Esophagus mucosa (tissue), 1 donor: ENCODE data around the gene RALB. TPM values are rescaled to one million over a fixed set of nuclear protein-coding genes. Genes with fewer than 3 reads are reported as not detected.
"Not testable (repeated sequence)": the region's sequence is repeated elsewhere in the genome, so short reads cannot be mapped to it uniquely, and the experiment has no call there.

Experiments used
- ATAC-seq: fragments of 200-7000 bp; cut with Tn5 transposase; one replicate; pipeline ENCODE4 v1.9.1; 2020
- total RNA-seq: library from RNA; stranded (reverse); gene quantifications from one replicate; pipeline ENCODE4 v1.2.4, GENCODE V29; 2023
- donor health status: DM: yes; HTN: yes; CAD: no.

The RALB gene
- total RNA-seq, 1 donor from 2014 or later, result 81.2 TPM

DNA sequence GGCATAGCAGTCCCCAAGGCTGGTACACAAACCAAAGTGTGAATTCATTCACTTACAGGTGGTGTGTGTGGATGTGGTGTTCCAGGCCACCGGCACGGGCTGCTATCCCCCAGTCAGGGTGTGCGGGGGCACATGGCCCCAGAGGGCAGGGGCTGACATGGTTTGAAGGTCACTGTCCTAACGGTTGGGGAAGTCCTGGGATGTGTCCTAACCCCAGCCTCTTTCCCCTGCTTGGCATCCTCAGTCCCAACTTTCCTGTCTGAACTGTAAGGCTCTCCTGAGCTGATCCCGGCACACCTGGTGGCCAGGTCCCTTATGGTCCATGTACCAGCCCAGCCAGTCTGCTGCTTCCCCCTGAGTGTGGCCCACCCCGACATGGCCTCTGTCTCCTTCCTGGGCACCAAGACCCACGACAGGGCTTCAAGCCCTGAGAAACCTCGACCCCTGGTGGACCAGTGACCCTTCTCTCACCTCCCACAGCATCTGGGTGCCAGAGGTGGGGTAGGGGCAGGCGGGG lies 27.0 kb upstream of the RALB start:
- ATAC-seq, result no peak

DNA sequence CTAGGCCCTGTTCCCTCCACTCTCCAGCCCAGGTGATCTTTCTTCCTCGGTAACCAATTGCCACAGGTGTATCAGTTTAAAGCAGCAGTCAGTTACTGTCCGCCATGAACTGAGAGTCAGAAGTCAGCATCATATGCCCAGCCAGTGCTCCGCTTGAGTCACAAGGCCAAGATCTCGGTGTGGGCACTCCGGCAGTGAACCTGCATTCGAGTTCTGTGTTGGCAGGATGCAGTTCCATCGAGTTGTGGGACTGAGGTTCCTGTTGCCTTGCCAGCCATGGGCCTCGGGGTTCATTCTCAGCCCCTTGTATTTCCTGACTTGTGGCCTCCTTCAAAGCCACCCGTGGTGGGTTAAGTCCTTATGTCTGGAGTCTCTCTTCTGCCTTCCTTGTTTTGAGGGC lies 26.3 kb upstream of the RALB start:
- ATAC-seq, result no peak

DNA sequence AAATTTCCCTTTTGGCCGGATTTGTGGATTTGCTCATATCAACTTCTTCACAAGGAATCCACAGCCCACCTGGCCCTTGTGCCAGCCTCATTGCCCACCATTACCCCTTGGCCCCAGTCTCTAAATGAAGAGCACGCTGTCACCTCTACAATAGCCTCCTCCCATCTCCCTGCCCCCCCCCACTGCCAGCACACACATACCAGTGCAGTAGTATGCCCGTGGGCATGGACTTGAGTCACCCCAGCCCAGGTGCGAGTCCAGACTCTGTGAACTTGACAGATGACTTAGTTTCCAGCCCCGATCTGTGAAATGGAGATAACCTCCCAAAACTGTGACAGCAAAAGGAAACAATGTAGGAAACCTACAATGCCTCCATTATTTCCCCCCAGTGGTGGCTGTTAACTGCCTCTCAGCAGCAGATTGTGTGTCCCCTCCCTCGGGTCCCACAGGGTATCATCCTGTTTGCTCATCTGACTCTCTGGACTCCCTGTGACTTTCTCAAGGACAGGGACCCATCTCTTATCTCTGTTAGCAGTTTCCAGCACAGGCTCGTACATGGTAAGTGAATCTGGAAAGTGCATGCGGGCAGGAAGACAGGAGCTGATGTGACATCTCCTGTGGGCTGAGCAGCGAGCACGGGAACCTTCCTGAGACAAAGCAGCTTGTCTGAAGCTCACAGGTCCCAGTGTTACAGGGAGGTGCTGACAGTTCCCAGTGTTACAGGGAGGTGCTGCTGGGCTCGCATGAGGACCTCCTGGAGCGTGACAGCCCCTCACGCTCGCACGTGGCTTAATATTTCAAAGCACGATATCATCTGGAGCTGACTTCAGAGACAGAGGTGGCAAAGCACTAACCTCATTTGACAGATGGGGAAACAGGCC lies 25.3 kb upstream of the RALB start:
- no peak for ATAC-seq

DNA sequence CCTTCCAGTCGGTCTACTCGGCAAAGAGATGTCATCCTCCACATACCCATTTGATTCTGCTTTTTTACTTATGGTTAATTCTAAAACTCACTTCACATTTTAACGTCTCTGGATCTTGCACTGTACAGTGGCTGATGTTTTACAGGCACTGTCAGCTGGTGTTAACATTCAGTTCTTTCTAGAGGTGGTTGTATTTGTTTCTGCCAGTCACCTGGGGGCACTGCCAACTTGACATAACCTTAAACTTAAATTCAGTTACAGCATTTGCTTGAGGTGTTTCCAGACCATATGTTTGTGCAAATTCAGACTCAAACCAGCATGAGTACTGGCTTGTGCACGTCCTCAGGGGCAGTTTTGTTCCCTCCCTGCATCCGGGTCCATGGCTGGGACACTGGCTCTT lies 24.1 kb upstream of the RALB start:
- no peak for ATAC-seq

DNA sequence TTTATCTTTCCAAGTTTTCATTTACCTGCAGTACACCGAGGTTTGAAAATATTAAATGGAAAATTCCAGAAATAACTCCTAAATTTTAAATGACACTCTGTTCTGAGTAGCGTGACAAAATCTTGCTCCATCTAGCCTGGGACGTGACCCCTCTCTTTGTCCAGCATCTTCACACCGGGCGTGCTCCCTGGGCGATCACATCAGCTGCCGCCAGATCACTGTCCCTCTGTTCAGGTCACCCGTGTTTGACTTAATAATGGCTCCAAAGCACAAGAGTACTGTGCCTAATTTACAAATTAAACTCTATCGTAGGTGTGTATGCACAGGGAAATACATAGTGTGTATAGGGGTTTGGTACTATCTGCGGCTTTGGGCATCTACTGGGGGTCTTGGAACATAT lies 23.3 kb upstream of the RALB start:
- no peak for ATAC-seq

DNA sequence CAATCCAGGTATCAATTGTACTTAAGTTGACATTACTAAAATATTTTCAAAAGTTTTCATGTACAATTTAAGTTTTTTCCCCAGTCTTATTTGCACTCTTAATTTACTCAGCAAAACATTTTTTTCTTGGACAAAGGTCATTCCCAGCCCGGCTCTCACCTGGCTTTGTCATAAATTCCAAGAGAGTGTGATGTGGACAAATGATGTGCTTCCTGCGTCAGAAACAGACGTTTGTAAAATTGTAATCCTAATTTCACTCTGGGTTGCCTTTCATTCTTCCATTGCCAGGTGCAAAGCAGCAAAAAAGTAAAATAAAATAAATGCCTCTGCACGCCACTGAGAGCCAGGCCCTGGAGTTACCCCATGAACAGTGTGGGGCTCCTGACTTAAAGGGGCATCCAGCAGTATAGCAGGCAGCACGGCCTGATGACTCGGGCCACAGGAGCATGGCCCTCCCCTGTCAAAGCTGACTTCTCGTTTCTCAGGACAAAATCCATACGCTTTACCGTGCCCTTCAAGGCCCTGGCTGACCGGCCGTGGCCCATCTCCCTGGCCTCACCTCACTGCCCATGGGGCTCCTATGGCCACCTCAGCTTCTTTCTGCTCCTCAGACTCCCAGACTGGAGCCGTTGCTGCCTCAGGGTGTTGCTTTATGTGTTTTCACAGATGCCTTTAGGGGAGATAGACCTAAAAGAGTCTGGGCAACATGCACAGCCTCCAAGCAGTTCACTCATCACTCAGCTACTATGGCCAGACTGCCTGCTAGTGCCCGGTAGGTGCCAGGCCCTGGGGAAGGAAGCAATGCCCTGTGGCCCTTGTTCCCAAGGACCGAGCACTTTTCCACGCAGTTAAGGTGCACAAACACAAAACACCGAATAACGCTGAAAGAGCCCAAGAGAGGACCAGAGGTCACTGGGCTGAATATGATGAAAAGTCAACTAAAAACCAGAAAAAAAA lies 21.9 kb upstream of the RALB start:
- ATAC-seq, result no peak

DNA sequence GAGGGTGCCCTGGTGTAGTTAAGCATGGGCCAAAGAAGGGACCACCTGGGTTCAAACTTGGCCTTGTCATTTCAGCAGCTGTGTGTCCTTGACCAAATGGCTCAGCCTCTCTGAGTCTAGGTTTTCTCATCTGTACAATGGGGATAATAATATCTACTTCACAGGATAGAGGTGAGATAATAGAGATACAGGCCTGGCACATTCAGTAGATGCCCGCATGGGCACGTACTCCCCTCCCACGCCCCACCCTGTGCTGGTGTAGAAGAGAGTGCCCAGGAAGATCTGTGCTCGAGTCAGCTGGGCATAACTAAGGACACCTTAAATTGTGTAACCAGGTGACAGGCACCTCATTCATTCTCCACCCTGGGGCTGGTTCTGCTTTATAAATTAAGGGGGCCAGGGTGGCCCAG lies 21.1 kb upstream of the RALB start:
- peak; percentile 80 for ATAC-seq

DNA sequence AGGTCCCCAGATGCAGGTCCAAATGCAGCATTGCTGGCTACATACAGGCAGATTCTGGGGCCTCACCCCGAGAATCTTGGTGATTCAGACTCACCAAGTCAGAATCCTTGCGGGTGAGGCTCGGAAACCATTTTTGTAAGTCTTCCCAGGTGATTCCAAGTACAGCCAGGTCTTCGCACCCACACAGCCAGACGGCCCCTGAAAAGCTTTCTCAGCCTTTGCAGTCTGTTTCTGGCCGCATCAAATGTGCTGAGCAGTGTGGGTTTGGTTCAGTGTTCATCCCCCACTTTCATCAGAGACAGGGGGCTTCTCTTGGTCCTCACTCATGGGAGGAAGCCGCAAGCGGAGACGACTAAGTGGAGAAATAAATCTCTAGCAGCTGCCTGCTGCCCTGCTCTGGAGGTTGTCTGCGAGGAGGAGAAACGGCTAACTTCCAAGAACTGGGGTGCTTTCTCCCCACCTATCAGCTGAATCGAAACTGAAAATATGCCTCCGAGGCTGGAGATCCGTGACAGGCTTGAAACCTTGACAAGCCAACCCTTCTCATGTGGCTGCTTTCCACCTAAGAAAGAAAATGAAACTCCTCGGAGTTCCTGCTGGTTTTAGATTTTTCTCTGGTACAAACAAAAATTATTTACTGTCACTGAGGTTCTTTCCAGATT lies 20.5 kb upstream of the RALB start:
- peak; percentile 48 for ATAC-seq

DNA sequence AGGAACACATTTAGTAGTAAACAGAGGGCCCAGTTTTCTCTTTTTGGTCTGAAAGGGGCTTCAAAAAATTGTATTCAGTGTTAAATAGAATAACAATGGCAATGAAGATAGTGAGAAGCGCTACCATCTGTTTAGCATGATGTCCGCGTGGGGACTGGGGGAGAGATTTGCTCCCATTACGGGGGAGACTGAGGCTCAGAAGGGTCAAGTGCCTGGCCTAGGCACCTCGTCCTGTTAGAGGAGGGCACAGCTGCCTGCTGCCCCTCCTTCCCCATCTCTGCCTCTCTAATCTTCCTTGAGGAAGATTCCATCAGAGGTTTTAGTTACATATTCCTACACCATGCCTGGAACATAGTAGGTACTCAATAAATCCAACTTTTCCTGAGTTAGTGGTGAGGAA lies 19.4 kb upstream of the RALB start:
- no peak for ATAC-seq

DNA sequence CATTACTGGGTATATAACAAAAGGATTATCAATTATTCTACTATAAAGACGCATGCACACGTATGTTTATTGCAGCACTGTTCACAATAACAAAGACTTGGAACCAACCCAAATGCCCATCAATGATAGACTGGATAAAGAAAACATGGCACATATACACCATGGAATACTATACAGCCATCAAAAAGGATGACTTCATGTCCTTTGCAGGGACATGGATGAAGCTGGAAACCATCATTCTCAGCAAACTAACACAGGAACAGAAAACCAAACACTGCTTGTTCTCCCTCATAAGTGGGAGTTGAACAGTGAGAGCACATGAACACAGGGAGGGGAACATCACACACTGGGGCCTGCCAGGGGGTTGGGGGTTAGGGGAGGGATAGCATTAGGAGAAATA lies 17.5 kb upstream of the RALB start:
- not testable (repeated sequence) for ATAC-seq

DNA sequence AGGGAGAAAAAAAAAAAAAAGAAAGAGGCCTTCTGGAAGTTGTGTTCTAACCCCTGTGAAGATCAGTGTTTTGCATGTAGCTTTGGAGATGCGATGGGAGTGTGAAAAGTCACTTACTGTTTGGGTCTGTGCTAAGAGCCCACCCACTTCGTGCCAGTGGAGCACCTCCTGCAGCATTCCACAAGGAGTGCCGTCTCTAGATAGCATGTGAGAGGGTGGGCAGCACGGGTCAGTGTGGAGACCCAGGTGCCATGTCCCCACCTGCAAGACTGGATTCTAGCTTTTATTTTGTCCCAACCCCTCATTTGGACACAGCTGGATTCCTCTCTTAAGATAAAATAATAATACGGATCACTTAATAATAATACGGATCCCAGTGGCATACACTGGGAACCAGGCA lies 17.0 kb upstream of the RALB start:
- no peak for ATAC-seq

DNA sequence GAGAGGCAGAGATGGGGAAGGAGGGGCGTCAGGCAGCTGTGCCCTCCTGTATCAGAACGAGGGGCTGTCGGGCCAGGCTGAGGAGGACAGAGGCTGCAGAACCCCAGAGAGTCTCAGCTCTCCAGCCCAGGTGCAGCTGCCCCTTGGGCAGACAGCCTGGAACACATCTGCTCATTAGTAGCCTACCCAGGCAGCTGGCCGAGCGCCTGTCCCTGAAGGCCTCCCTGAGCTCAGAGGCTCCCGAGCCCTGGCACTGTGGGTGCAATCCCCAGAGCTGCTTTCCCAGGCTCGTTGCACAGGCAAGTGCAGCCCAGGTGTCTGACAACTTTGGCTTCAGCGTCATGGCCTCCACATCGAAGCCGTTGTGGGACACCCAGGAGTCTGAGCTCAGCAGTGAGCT lies 16.3 kb upstream of the RALB start:
- ATAC-seq, result no peak

DNA sequence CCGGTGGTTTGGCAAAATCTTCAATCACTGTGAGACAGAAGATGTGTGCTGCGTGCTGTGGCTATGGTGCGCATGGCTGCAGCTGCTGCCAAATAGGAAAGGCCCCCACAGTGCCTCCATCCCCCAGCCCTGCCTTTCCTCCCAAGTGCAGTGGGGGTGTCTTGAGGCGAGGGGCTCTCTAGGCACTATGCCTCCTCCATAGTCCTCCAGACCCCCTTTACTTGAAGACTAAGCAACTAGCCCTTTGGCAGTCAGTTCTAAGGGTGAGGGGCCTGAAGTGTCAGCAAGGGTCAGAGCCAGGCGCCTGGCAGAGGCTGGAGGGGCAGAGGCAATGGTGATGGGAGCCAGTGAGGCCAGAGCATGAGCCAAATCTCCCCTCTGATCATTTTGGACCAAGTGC lies 15.9 kb upstream of the RALB start:
- ATAC-seq, result no peak

DNA sequence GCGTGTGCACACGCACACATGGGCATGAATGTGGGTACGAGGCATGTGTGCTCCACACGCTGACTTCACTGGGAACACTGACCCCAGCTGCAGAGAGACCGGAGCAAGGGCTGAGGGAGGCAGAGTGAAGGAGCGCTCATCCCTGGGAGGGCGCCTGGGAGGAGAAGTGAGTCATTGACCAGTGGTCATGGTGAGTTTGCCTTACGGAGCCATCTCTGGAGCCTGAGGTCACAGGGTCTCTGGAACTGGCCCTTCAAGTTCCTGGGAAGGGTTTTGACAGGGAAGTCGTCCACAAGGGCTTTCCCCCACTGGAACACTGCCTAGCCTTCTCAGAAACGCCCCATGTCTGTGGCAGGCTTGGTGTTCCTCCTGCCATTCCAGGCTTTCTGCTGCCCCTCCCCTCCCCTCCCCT lies 15.2 kb upstream of the RALB start:
- ATAC-seq, result peak; percentile 77

DNA sequence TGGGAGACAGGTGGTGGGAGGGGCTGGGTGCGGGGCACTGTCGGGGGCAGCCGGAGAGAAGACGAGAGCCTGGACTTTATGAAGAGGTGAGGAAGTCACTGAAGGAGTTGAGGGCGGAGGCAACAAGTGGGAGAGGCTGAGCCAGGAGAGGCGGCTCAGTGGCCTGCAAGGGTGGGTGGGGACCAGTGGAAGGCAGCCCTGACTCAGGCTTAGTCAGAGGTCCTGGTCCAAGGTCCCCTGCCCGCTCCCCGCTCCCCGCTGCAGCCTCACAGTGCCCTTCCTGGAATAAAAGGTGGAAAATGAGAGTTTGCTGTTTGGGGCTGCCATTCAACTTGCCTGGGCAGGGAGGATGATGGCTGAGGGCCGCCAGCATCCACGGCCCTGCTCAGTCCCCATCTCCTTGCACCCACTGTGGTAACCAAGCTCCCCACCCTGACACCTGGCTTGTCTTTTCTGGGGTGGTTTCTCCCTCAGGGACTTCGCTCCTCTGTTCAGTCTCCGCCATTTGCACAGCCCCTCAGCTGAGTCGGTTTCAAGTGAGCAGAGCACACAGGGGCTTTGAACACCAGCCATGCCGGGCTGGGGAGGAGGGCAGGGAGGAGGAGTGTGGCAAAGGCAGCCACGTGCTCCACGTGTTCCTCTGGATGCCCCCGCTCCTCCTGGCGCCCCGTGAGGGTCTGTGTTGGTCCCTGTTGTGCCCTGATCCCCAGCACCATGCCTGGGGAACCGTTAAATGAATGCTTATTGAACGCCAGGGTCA lies 13.7 kb upstream of the RALB start:
- ATAC-seq, result peak; percentile 92

DNA sequence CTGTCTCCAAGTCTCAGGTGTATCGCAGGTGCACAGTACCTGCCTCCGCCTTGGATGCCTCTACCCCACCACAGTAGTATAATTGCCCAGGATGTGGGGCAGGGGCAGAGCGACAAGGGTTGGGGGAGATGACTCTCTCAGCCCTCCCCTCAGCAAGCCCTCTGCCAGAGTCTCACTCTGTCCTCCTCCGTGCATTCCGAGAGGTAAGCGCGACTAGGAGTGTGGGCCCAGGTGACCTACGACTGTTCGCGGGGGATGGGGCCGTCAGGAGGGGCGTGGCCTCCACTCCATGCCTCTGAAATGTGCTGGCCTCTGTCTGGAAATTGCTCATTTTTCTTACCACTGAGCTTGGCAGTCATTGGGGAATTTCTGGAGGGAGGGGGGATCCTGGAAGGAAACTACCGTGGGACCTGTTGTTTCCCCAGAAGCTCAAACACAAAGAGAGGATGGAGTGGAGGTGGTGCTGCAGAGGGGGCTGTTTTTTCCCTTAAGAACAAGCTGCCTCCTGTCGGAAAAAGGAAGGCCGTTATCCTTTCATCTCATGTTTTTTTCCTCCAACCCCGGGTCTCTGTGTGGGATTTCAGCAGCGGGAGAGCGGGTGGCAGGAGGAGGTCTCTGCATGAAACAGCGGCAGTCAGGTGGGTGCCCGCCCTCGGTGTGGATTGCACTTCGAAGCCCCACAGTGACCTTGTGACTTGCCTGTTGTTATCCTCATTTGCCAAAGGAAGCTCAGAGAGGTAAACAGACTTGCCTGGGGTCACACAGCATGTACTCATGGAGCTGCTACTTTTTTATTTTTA lies 13.0 kb upstream of the RALB start:
- peak; percentile 37 for ATAC-seq

DNA sequence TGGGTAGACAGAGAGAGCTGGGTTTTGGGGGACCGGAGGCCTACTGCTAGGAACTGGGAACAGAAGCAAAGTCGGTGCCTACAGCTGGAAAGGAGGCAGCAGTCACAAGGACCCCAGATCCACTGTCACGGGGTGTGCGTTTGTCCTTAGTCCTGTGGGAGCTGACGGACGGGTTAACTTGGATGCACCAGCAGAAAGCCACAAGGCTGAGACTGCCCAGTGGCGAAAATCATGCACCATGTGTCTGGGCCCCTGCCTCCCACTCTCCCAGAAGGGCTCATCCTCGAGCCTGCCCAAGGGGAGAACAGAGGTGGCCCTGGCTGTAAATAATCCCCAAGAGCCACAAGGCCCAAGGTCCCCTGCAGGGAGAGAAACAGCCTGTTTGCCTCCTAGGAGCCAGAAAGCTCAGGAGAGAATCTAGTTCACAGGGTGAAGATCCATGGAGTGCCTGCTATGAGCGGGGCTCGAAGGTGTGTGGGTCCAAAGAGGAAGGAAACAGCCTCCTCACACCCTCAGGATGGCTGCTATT lies 11.7 kb upstream of the RALB start:
- no peak for ATAC-seq

DNA sequence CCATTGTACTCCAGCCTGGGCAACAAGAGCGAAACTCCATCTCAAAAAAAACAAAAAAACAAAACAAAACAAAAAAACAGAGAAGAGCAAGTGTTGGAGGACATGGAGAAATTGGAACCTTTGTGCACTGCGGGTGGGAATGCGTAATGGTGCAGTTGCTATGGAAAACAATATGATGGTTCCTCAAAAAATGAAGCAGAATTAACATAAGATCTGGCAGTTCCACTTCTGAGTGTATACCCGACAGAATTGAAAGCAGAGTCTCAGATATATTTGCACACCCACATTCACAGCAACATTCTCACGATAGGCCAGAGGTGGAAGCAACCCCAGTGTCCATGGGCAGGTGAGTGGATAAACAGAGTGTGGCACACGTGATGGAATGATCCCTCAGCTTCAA lies 11.0 kb upstream of the RALB start:
- ATAC-seq, result no peak

DNA sequence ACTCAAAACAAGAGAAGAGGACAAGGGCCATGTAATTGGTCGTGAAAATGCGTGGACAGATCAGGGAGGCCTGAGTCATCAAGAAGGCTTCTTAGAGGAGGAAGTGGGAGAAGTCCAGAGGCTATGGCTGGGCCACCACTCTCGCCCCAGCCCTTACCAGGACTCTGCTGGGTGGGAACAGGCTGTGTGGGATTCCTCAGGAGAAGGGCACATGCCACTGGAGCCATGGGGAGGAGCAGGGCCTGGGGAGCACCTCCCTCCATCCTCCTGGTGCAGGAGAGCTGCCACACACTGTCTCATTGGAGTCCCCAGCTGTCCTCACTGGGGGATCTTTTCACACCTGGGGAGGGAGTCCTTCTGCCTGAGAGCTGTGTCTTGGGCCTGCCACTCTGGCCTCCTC lies 9.4 kb upstream of the RALB start:
- peak; percentile 10 for ATAC-seq

DNA sequence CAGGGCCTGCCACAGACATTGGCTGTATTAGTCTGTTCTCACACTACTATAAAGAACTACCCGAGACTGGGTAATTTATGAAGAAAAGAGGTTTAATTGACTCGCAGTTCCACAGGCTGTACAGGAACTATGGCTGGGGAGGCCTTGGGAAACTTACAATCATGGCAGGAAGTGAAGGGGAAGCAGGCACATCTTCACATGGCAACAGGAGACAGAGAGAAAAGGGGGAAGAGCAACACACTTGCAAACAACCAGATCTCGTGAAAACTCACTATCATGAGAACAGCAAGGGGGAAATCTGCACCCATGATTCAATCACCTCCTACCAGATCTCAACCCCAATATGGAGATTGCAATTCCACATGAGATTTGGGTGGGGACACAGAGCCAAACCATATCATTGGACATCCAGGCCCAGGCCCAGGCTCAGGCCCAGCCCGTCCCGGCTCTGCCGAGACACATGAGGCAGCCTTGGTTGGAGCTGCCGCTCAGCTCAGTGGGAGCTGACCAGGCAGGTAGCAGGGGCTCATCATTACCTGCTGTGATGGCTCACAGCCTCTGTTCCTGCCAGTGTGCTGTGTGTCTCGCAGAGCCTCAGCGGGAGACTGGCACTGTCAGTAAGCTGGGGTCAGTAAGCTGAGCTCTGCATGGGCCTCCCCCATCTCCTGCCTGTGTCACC lies 8.6 kb upstream of the RALB start:
- no peak for ATAC-seq
